Activated CD8-positive, alpha-beta memory T cell treated with anti-CD3 and anti-CD28 coated beads, Interleukin-2, amount 50 U/mL, for 24 hours (primary cell): ENCODE measurements around the gene TBC1D17.

Source experiments
- DNase-seq: peaks from one replicate; pipeline ENCODE4 v3.0.0-alpha.2; 2020; ENCODE audit errors: extremely low read depth

The TBC1D17 gene

GRCh38 chr19:49894011-49894664 is 16.6 kb downstream of the TBC1D17 start:
- no peak for DNase-seq

GRCh38 chr19:49894879-49895565 is 17.5 kb downstream of the TBC1D17 start:
- DNase-seq: no peak

DNA sequence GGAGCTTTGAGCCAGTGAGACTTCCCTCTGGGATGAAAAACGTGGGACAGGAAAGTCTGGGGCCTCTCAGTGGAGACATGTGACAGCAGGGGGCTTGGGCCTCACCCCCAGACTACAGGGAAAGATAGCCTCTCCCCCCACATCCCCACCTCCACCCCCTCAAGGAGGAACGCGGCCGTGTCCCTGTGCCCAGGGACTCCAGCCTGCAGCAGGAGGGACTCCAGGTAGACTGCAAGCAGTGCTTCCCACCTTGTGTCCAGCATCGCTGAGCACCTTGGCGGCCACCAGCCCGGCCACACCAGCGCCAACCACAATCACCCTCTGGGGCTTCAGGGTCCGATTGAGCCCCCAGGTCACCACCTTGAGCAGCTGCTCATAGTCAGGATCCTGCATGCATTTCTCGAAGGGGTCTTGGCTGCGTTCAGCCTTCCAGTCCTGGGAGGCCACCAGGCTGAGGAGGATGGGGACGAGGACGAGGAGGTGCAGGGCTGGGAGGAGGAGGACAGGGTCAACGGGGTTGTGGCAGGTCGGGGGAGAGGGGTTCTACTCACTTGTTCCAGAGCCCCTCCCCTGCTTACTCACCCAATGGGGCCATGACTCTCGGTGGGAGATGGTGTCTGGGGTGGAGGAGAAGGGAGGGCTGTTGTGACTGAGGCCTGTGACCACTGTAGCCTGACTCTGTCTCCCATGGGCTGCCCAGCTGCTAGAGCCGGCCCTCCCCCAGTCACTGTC is 18.2 kb downstream of the TBC1D17 start:
- DNase-seq: no peak

- no peak for DNase-seq
Measured at GRCh38 chr19:49896863-49897621, 19.5 kb downstream of the TBC1D17 start, which contains the start of gene IL4I1. TSS of gene IL4I1 (minus strand) at chr19:49896887. CDS start at chr19:49896160, 727 bp downstream.

DNA sequence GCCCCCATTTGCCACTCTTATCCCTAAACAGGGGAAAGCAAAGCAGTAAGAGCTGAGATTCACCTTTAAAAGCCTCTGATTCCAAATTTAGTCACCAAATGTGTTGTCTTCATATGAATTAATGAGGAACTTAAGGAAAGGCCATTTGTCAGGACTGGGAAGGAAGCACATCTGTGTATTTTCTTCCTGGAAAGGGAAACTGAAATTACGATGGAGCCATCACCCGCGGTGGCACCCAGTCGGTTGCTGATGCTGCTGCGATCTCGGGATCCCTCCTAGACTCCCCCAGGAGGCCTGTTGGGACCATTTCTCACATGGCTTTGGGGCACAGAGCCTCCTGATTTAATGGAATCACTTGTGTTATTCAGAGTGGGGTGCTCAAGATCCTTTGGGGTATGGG is 26.6 kb downstream of the TBC1D17 start:
- DNase-seq: no peak

DNA sequence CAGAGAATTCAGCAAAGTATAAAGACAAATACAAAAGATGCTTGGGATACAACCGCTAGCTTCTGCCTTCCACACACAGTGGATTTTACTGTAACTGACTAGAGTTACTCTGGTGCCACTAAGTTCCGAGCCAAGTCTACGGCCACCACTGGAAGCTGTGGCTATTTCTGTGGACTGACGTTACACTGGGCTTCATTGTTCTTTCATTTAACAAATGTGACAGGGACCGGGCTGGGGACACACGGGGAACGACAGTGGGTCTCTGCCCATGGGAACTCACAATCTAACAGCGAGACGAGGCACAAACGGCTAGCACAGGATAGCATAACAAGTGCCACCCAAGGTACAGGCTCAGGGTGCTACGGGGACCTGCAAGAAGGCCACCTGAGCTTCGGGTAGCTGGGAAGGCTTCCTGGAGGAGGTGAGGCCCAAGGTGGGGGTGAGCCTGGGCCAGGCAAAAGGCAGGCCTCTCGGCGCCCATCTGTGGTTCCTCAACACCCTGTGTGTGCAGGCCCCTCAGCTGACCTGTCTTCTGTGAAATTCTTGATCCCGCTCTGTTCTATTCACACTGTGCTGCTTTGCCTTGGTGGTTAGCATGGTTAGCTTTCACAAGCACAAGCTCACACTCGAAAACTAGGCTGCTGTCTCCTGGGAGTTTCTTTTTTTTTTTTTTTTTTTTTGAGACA is 29.5 kb downstream of the TBC1D17 start:
- DNase-seq: no peak

DNA sequence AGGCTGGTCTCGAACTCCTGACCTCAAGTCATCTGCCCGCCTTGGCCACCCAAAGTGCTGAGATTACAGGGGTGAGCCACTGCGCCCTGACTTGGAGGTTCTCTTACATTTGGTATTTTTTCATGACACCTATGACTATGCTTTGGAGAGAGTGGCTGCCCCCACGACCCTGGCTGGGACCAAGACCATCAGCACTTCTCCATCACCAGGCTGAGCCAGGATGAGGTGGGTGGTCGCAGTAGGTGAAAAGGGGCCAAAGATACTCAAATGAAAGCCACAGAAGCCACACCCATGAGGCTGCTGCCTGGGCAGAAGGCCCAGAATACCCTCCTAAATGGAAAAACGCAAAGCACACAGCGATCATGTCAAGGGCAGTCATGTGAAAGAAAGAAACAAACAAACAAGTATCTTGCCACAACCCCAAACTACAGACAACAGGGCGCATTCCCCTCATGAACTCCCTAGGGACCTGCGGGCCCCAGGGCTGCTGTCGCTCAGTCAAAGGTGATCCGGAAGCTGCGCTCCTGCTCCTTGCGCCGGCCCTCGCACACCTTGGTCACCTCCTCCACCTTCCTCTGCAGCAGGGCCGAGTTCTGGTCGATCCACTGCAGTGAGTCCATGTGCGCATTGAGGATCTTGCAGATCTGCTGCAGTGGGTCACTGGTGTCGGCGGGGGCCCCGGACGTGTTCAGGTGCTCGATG is 30.4 kb downstream of the TBC1D17 start:
- no peak for DNase-seq

DNA sequence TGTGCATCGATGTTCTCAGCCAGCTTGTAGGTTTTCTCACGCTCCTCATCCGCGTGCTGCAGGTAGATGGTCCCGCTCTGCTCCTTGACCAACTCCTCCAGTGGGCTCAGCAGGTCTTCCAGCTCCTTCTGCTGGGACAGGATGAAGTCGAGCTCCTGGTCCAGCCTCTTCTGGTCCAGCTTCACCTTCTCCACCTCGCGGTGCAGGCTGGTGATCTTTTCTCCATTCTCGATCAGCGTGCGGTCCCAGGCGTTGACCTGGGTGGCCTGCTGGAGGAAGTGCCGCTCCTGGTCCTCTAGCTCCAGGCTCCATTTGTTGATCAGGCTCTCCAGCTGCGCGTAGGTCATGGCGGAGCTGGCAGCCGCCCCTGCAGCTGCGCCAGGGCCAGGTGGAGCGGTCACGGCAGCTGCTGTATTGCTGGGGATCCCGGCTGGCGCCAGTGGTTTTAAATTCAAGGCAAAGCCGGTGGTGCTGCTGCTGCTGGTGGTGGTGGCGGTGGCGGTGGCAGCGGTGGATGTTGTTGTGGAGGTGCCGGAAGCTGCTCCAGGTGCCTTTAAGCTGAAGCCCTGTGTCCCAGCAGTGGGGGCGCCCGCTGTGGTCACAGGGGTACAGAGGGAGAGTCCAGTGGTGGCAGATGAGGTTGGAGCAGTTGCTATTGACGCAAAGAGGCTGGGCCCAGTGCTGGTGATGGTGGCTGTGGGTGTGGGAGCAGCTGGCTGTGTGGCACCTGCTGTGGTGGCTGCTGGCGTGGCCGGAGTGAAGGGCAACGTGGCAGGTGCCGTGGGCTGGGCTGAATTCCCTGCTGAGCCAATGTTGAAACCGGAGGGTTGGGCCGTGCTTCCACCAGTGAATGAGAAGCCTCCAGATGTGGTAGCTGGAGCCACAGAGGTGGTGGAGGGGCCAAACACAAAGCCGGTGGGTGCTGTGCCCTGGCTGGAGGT is 31.2 kb downstream of the TBC1D17 start:
- no peak for DNase-seq

DNA sequence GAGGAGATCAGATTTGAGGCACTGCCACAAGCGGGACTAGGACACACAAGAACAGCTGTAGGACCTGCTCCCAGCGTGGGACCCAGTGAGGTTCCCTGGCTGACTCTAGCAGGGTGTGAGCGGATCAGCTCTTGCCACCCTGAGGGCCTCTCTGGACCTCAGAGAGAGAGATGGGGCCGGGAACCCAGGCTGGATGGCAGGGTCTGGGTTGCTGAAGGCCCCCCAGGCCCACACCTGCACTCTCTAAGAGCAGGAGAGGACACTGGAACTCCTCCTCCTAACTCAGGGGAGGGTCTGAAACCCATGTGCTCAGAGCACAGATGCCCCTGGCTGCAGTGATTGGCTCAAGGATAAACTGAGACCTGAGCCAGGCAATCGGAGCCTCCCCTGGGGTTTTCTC is 32.7 kb downstream of the TBC1D17 start:
- DNase-seq: no peak

- no peak for DNase-seq
Measured at GRCh38 chr19:49911381-49912145, 34.1 kb downstream of the TBC1D17 start.

- no peak for DNase-seq
Measured at GRCh38 chr19:49912965-49913685, 35.6 kb downstream of the TBC1D17 start.

GRCh38 chr19:49913720-49914119 is 36.2 kb downstream of the TBC1D17 start:
- no peak for DNase-seq

- DNase-seq: no peak
Measured at GRCh38 chr19:49915271-49915670, 37.8 kb downstream of the TBC1D17 start.

- DNase-seq: no peak
Measured at GRCh38 chr19:49916839-49917733, 39.6 kb downstream of the TBC1D17 start.

GRCh38 chr19:49918089-49918488 is 40.6 kb downstream of the TBC1D17 start:
- DNase-seq: no peak

GRCh38 chr19:49920624-49921363 is 43.3 kb downstream of the TBC1D17 start:
- DNase-seq: no peak
